Neural crest cell (in vitro differentiated cells): ENCODE measurements around the gene POU4F3. TPM values are rescaled to one million over a fixed set of nuclear protein-coding genes. Genes with fewer than 3 reads are reported as not detected.
"Not testable (repeated sequence)": the region's sequence is repeated elsewhere in the genome, so short reads cannot be mapped to it uniquely, and the experiment has no call there.

Experiments
- DNase-seq: peaks from one replicate; pipeline ENCODE4 v3.0.0; 2021; ENCODE audit warnings: low read depth, mixed read lengths, low spot score
- H3K27ac Mint-ChIP-seq: one replicate; pipeline ENCODE4 v1.8.0; 2021; ENCODE audit warnings: mild to moderate bottlenecking, mixed read lengths; ENCODE audit not compliant: unreplicated experiment
- H3K27me3 Mint-ChIP-seq: 2 replicates; pipeline ENCODE4 v1.8.0; 2021; ENCODE audit warnings: low read depth, mild to moderate bottlenecking, mixed read lengths
- H3K36me3 Mint-ChIP-seq: 2 replicates; pipeline ENCODE4 v1.8.0; 2021; ENCODE audit warnings: low read depth, mild to moderate bottlenecking, mixed read lengths
- H3K4me1 Mint-ChIP-seq: 2 replicates; pipeline ENCODE4 v1.8.0; 2021; ENCODE audit warnings: mixed read lengths
- H3K4me3 Mint-ChIP-seq: one replicate; pipeline ENCODE4 v1.8.0; 2021; ENCODE audit warnings: mild to moderate bottlenecking, mixed read lengths
- H3K9me3 Mint-ChIP-seq: 2 replicates; pipeline ENCODE4 v1.8.0; 2021; ENCODE audit warnings: mixed read lengths
- long read RNA-seq: library from polyadenylated mRNA; unstranded; transcript quantifications from one replicate; pipeline ENCODE4 v2.0.0, GENCODE V29; 2020
- total RNA-seq: library from RNA; stranded (reverse); gene quantifications from 2 replicates; pipeline ENCODE4 v1.2.1, GENCODE V29; 2021
- TF ChIP-seq, protein P1 (sequence below): fragments of 200-600 bp; sonication (generic); conservative IDR thresholded peaks from 2 replicates; pipeline ENCODE4 v1.5.0; 2021; ENCODE audit warnings: antibody characterized with exemption, mild to moderate bottlenecking

POU4F3 gene, protein sequence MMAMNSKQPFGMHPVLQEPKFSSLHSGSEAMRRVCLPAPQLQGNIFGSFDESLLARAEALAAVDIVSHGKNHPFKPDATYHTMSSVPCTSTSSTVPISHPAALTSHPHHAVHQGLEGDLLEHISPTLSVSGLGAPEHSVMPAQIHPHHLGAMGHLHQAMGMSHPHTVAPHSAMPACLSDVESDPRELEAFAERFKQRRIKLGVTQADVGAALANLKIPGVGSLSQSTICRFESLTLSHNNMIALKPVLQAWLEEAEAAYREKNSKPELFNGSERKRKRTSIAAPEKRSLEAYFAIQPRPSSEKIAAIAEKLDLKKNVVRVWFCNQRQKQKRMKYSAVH
- 0.09 TPM in 1 of 2 replicates, not detected in the other for total RNA-seq
- long read RNA-seq, result 0 reads

- no peaks in the 10 kb centered on the region for H3K9me3 Mint-ChIP-seq
- no peak for DNase-seq
- no peak within 1 kb of the TSS for H3K4me3 Mint-ChIP-seq
- H3K36me3 Mint-ChIP-seq, result no peaks in the 10 kb centered on the region
- H3K4me1 Mint-ChIP-seq, result peaks cover 18% of the 10 kb centered on the region
- TF ChIP-seq, protein P1, sequence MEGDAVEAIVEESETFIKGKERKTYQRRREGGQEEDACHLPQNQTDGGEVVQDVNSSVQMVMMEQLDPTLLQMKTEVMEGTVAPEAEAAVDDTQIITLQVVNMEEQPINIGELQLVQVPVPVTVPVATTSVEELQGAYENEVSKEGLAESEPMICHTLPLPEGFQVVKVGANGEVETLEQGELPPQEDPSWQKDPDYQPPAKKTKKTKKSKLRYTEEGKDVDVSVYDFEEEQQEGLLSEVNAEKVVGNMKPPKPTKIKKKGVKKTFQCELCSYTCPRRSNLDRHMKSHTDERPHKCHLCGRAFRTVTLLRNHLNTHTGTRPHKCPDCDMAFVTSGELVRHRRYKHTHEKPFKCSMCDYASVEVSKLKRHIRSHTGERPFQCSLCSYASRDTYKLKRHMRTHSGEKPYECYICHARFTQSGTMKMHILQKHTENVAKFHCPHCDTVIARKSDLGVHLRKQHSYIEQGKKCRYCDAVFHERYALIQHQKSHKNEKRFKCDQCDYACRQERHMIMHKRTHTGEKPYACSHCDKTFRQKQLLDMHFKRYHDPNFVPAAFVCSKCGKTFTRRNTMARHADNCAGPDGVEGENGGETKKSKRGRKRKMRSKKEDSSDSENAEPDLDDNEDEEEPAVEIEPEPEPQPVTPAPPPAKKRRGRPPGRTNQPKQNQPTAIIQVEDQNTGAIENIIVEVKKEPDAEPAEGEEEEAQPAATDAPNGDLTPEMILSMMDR, result no peak
- peaks cover 100% of the 10 kb centered on the region for H3K27me3 Mint-ChIP-seq
- no peak within 1 kb of the TSS for H3K27ac Mint-ChIP-seq
Observed at GRCh38 chr5:146338774-146339714, at the start of gene POU4F3. Gene POU4F3 (plus strand): TSS chr5:146338839. CDS start chr5:146339113, 274 bp downstream.

GRCh38 chr5:146290318-146290717 is 48.3 kb upstream of the POU4F3 start:
- Mint-ChIP-seq H3K27ac (no peak overlapping the region), H3K9me3 (no peaks in the 10 kb centered on the region), H3K4me3 (no peak overlapping the region)

DNA sequence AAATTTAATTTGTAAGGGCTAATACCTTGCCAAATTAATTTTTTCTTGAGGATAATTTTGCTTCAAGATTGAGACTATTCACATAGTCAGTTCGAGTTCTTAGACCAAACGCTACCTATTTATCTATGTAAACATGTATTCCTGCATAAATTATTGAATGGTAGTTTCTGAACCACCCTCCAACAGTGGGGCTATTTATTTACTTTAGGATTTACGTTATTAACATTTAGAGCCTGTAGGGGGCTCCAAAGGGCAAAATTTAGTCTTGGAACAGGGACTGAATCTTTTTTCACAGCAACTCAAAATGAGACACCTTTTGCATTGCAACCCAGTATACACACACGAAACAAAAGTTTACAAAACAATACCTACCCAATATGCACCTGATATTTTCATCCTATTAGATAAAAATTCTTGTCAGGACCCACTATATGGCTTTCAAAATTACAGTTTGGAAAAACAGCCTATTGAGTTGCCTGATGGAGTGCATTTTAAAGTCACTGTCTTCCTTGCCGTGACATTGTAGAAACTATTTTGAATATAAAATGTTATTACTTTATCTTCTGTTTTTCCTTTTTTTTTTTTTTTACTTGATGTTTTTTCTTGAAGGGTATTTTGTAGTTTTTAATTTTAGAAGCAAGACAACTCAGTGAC is 47.1 kb upstream of the POU4F3 start:
- Mint-ChIP-seq H3K27me3 (no peaks in the 10 kb centered on the region), H3K36me3 (no peaks in the 10 kb centered on the region), H3K27ac (no peak overlapping the region), H3K4me3 (no peak overlapping the region), H3K4me1 (no peaks in the 10 kb centered on the region), H3K9me3 (no peaks in the 10 kb centered on the region)
- TF ChIP-seq, protein P1, result peak; percentile 79
- DNase-seq, result peak; percentile 11

More at GRCh38 chr5:146290318-146290717, 48.3 kb upstream of the POU4F3 start:
- H3K4me1 Mint-ChIP-seq, result no peaks in the 10 kb centered on the region
- TF ChIP-seq, protein P1, result no peak
- no peaks in the 10 kb centered on the region for H3K27me3 Mint-ChIP-seq
- no peaks in the 10 kb centered on the region for H3K36me3 Mint-ChIP-seq
- DNase-seq, result no peak

DNA sequence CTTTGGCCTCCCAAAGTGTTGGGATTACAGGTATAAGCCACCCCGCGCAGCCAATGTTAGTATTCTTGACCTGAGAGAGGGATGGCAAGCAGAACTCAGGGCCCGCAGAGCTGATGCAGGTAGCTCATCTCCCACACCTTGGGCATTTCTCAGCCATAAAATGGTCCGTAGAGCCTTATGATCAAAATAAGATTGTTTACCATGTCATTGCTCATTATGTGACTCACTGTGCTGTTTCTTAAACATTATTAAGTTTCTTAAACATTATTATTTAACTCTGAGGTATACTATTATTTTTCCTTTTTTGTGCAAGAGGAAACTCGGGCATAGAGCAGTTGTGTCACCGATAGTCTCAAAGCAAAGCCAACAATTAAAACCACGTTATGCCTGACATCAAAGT is 42.4 kb upstream of the POU4F3 start:
- Mint-ChIP-seq H3K4me3 (no peak overlapping the region), H3K36me3 (no peaks in the 10 kb centered on the region), H3K9me3 (no peaks in the 10 kb centered on the region), H3K27ac (no peak overlapping the region), H3K4me1 (no peaks in the 10 kb centered on the region), H3K27me3 (peaks cover 18% of the 10 kb centered on the region)
- DNase-seq, result no peak
- TF ChIP-seq, protein P1, result no peak

DNA sequence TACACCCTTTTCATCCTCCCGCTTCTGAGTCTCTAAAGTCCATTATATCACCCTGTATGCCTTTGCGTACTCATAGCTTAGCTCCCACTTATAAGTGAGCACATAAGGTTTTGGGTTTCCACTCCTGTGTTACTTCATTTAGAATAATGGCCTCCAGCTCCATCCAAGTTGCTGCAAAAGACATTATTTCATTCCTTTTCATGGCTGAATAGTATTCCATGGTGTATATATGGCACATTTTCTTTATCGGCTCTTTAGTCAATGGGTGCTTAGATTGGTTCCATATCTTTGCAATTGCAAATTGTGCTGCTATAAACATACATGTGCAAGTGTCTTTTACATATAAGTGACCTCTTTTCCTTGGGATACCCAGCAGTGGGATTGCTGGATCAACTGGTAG is 39.7 kb upstream of the POU4F3 start:
- H3K4me1 Mint-ChIP-seq, H3K36me3 Mint-ChIP-seq, H3K27ac Mint-ChIP-seq, DNase-seq, H3K9me3 Mint-ChIP-seq, H3K4me3 Mint-ChIP-seq: not testable (repeated sequence)
- H3K27me3 Mint-ChIP-seq, result peaks cover 34% of the 10 kb centered on the region
